Measurements from ENCODE around the gene KDM4C. TPM values are rescaled to one million over a fixed set of nuclear protein-coding genes. Genes with fewer than 3 reads are reported as not detected.

The KDM4C gene
- total and polyA plus RNA-seq, 10 donors: 11.1 to 85.5 (median 61.9) TPM

DNA sequence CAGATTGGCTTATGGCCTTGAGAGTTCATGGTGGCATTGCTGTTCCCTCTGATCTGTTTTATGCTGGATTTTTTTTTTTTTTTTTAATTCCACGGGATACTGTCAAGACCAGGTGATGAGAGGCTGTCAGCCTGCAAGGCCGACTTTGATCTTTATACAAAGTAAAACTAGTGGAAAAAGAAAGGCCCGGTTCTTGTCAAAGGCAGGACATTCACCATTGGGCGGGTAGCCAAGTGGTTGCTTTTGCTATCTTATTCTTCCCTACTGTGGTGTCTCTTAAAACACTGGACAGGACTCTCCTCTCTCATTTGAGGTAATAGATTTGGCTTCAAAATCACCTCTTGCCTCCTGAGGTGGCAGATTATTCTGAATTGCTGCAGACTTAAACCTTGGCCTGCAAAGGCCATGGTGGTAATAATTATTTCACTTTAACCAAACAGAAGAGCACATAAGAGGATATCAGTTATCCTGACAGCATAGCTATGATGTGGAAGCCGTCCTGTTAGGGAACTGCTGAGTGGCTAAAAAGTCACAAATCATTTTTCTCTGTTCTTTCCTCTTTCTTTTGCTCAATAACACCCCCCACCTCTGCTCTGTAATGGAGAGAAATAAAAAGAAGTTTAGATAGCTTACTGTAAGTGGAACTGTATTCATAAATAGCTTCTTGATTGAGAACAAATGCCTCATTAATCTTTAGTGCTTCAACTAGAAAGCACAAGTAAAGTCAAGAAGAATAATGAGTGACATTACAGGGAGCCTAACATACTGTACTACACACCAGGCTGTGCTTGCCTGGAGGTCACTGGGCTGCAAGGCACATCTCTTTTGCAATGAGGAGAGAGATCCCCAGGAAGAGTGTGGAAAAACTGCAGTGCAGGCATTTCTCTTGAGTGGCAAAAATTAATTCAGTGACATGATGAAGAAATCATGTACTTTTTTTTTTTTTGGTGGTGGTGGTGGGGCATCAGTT, 275.6 kb downstream of the KDM4C start:
- Histone ChIP-seq H3K36me3 (peaks cover 0 to 26% (median 5%) of the 10 kb centered on the region in 6 donors), H3K4me3 (no peak overlapping the region), H3K27me3 (replicated peaks in 1 of 7) (no peaks in the 10 kb centered on the region), H3K27ac (no peak overlapping the region), H3K4me1 (peaks cover 0 to 7% (median 0%) of the 10 kb centered on the region in 6 donors), H3K9me3 (no peaks in the 10 kb centered on the region)
- no peak for TF ChIP-seq POLR2AphosphoS5 (IDR thresholded peaks at IDR 0.05)
- TF ChIP-seq POLR2A (IDR thresholded peaks at IDR 0.05): no peak
- TF ChIP-seq, protein P1, sequence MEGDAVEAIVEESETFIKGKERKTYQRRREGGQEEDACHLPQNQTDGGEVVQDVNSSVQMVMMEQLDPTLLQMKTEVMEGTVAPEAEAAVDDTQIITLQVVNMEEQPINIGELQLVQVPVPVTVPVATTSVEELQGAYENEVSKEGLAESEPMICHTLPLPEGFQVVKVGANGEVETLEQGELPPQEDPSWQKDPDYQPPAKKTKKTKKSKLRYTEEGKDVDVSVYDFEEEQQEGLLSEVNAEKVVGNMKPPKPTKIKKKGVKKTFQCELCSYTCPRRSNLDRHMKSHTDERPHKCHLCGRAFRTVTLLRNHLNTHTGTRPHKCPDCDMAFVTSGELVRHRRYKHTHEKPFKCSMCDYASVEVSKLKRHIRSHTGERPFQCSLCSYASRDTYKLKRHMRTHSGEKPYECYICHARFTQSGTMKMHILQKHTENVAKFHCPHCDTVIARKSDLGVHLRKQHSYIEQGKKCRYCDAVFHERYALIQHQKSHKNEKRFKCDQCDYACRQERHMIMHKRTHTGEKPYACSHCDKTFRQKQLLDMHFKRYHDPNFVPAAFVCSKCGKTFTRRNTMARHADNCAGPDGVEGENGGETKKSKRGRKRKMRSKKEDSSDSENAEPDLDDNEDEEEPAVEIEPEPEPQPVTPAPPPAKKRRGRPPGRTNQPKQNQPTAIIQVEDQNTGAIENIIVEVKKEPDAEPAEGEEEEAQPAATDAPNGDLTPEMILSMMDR (IDR thresholded peaks at IDR 0.05 in 8 of 11, conservative IDR thresholded peaks at IDR 0.05 in 3 of 11): no peak
- DNase-seq: no peak
- WGBS, 5 donors: 62 to 81% (median 77%) methylated on average over 5 of the region's 5 CpGs
- intact Hi-C loops (cut with DNase I; ENCODE audit: low total_unique reads): no loop called here

DNA sequence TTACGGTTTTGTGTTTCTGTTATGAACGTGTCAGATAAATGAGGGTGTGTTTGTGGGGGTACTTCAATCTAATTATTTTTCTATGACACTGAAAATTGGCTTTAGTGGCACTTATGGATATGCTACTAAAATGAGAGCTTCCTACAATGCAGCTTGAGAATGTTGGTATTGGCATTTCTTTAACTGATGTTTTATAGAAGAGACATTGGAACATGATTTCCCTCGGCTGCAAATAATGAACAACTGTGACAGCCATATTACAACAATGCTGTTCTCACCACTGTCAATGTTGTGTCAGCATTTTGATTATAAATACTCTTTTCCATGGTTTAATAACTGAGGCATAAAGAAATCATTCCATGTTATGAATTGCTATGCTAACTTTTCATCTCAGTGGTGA, 279.4 kb downstream of the KDM4C start:
- intact Hi-C loops (cut with DNase I; ENCODE audit: low total_unique reads): no loop called here
- Histone ChIP-seq H3K4me1 (peaks cover 0 to 7% (median 0%) of the 10 kb centered on the region in 6 donors), H3K27ac (no peak overlapping the region), H3K36me3 (peaks cover 0 to 25% (median 3%) of the 10 kb centered on the region in 6 donors), H3K4me3 (no peak overlapping the region), H3K27me3 (replicated peaks in 1 of 7) (no peaks in the 10 kb centered on the region), H3K9me3 (no peaks in the 10 kb centered on the region)
- DNase-seq: no peak
- TF ChIP-seq POLR2A (IDR thresholded peaks at IDR 0.05): no peak
- no peak for TF ChIP-seq POLR2AphosphoS5 (IDR thresholded peaks at IDR 0.05)
- TF ChIP-seq, protein P1 (IDR thresholded peaks at IDR 0.05 in 8 of 11, conservative IDR thresholded peaks at IDR 0.05 in 3 of 11): no peak
- WGBS, 5 donors: 80 to 95% (median 93%) methylated on average over 3 of the region's 3 CpGs

DNA sequence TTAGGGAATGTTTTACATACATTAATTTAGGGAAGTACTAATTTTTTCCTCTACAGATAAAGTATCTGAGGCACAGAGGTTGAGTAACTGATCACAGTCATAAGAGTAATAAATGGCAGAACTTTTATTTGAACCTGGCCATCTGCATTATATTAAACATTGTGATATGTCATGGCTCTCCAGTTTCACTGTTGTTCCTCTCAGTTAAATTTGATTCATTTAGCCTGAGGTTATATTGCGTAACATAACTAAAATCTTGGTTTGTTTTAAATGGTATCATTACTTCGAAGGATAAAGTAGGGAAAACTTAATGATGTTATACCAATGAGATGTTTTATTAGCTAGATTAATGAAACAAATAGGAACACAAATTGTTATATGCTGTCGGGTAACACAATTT, 284.4 kb downstream of the KDM4C start:
- no peaks in the 10 kb centered on the region for H3K27me3 ChIP-seq (replicated peaks in 1 of 7)
- no peak for TF ChIP-seq POLR2A (IDR thresholded peaks at IDR 0.05)
- TF ChIP-seq POLR2AphosphoS5 (IDR thresholded peaks at IDR 0.05): no peak
- TF ChIP-seq, protein P1 (IDR thresholded peaks at IDR 0.05 in 8 of 11, conservative IDR thresholded peaks at IDR 0.05 in 3 of 11): no peak
- H3K27ac ChIP-seq: no peak overlapping the region
- no peak overlapping the region for H3K4me3 ChIP-seq
- peaks cover 0 to 33% (median 5%) of the 10 kb centered on the region in 6 donors for H3K36me3 ChIP-seq
- intact Hi-C loops (cut with DNase I; ENCODE audit: low total_unique reads): no loop called here
- no peak for DNase-seq
- no peaks in the 10 kb centered on the region for H3K9me3 ChIP-seq
- WGBS, 5 donors: 93 to 97% (median 97%) methylated on average over 3 of the region's 3 CpGs
- no peaks in the 10 kb centered on the region for H3K4me1 ChIP-seq

DNA sequence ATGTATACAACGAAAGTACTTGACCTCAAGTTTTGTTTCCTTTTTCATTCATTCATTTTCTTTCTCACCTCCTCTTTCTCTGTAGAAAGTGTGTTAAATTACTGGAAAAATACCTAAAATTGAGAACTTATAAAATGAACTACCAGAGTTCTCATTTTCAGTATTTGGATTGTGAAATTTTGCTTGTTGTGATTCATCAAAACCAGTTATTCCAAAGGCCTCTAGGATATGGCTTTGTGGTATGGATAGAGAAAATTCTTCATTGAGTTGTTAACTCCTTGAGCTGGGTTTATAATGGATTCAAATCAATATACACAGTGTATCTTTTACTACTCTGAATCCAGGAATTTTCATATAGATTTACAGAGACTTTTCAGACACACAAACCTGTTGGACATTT, 287.6 kb downstream of the KDM4C start:
- no peak overlapping the region for H3K4me3 ChIP-seq
- H3K27ac ChIP-seq: no peak overlapping the region
- WGBS, 5 donors: 68 to 83% (median 70%) methylated on average over 1 of the region's 1 CpG
- no peak for DNase-seq
- TF ChIP-seq POLR2A (IDR thresholded peaks at IDR 0.05) (no peak), POLR2AphosphoS5 (IDR thresholded peaks at IDR 0.05) (no peak)
- TF ChIP-seq, protein P1 (IDR thresholded peaks at IDR 0.05 in 8 of 11, conservative IDR thresholded peaks at IDR 0.05 in 3 of 11): no peak
- no peaks in the 10 kb centered on the region for H3K4me1 ChIP-seq
- H3K9me3 ChIP-seq: no peaks in the 10 kb centered on the region
- H3K36me3 ChIP-seq: peaks cover 0 to 61% (median 24%) of the 10 kb centered on the region in 6 donors
- intact Hi-C loops (cut with DNase I; ENCODE audit: low total_unique reads): no loop called here
- no peaks in the 10 kb centered on the region for H3K27me3 ChIP-seq (replicated peaks in 1 of 7)
